Esophagus squamous epithelium (tissue), 4 donors: ENCODE results near the gene ZNF716.

ENCODE experiments used
- CTCF ChIP-seq, 6 experiments: fragments of 450-650 bp in 4 of 6; fragments of 200-600 bp in 2 of 6; sonication (generic) in 2 of 6; IDR thresholded peaks; one replicate each; pipeline ENCODE4 v1.5.1; 2016 to 2019; ENCODE audit warnings: antibody characterized with exemption in 6 of 6, mild to moderate bottlenecking in 4 of 6, moderate library complexity in 4 of 6
- POLR2A ChIP-seq, 4 donors: fragments of 450-650 bp; IDR thresholded peaks; one replicate each; pipeline ENCODE4 v1.6.1; 2017; ENCODE audit warnings: antibody characterized with exemption in 4 of 4, mild to moderate bottlenecking in 4 of 4, moderate library complexity in 3 of 4

GRCh38 chr7:57404967-57405421 is 45.0 kb upstream of the ZNF716 start:
- no peak for TF ChIP-seq POLR2A (IDR thresholded peaks at IDR 0.05)
- TF ChIP-seq CTCF (IDR thresholded peaks at IDR 0.05), result no peak
